ENCODE results near the gene CNTN5. TPM values are rescaled to one million over a fixed set of nuclear protein-coding genes. Genes with fewer than 3 reads are reported as not detected.

Gene CNTN5
- total and polyA plus RNA-seq, 2 donors (not counting 1 experiment from before 2014, with no cell fraction given) = 0.17 TPM; not detected in 1

DNA sequence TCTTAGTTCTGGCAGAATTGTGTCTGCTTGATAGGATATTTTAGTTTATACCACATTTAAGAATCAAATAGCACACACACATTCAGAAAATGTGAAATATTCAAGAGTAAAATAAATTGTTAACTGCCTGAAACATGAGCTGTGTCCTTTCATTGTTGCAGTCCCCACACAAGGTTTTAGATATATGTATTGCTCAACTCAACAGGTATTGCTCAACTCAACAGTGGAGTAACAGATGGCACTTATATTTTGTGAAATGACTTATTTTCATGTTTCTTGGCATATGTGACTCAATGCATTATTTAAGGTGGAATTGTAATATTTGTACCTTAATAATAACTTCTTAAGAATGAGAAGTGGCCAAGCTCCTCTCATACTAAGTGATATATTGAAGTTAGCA, 760.3 kb downstream of the CNTN5 start:
- H3K27ac ChIP-seq (ENCODE audit: insufficient read depth, low read length) = no peak overlapping the region
- H3K9ac ChIP-seq (ENCODE audit: insufficient read depth, low read length) = no peak overlapping the region
- H4K20me1 ChIP-seq (ENCODE audit: control insufficient read depth, extremely low read depth, insufficient read depth, low read length) = no peaks in the 10 kb centered on the region
- H3K4me1 ChIP-seq (ENCODE audit: control insufficient read depth, extremely low read depth, insufficient read depth, low read length) = no peaks in the 10 kb centered on the region
- TF ChIP-seq EZH2 (IDR thresholded peaks at IDR 0.05; ENCODE audit: low read length, missing control alignments) = no peak
- TF ChIP-seq, protein P1, sequence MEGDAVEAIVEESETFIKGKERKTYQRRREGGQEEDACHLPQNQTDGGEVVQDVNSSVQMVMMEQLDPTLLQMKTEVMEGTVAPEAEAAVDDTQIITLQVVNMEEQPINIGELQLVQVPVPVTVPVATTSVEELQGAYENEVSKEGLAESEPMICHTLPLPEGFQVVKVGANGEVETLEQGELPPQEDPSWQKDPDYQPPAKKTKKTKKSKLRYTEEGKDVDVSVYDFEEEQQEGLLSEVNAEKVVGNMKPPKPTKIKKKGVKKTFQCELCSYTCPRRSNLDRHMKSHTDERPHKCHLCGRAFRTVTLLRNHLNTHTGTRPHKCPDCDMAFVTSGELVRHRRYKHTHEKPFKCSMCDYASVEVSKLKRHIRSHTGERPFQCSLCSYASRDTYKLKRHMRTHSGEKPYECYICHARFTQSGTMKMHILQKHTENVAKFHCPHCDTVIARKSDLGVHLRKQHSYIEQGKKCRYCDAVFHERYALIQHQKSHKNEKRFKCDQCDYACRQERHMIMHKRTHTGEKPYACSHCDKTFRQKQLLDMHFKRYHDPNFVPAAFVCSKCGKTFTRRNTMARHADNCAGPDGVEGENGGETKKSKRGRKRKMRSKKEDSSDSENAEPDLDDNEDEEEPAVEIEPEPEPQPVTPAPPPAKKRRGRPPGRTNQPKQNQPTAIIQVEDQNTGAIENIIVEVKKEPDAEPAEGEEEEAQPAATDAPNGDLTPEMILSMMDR (conservative IDR thresholded peaks at IDR 0.05 in 1 of 2, IDR thresholded peaks at IDR 0.05 in 1 of 2; ENCODE audit: low read depth in 1 of 2, low read length in 2 of 2) = no peak
- no peaks in the 10 kb centered on the region for H3K9me3 ChIP-seq (ENCODE audit: control insufficient read depth, insufficient read depth, low read depth, low read length)
- DNase-seq (ENCODE audit: low read depth in 2 of 2) = peak in 1 of 2 donors; percentile 3
- H2AFZ ChIP-seq (ENCODE audit: low read length) = no peak overlapping the region
- no peak overlapping the region for H3K4me3 ChIP-seq (replicated peaks in 1 of 4; ENCODE audit: control extremely low read depth in 1 of 4, insufficient read depth in 1 of 4, low read depth in 3 of 4, low read length in 4 of 4)
- H3K4me2 ChIP-seq (ENCODE audit: extremely low read depth, insufficient read depth, low read length) = no peak overlapping the region
- no peaks in the 10 kb centered on the region for H3K36me3 ChIP-seq (ENCODE audit: control insufficient read depth, insufficient read depth, low read length)
- H3K27me3 ChIP-seq (ENCODE audit: control insufficient read depth, insufficient read depth, low read length) = no peaks in the 10 kb centered on the region
- no peaks in the 10 kb centered on the region for H3K79me2 ChIP-seq (ENCODE audit: control insufficient read depth, insufficient read depth, low read length)

DNA sequence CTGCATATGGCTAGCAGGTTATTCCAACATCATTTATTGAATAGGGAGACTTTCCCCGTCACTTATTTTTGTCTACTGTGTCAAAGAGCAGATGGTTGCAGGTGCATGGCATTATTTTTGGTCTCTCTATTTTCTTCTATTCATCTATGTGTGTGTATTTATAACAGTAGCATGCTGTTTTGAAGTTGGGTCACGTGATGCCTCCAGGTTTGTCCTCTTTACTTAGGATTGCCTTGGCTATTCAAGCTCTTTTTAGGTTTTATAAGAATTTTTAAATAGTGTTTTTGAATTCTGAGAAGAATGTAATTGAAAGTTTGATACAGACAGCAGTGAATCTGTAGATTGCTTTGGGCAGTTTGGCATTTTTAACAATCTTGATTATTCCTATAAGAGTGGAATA, 770.6 kb downstream of the CNTN5 start:
- no peak overlapping the region for H2AFZ ChIP-seq (ENCODE audit: low read length)
- H3K27ac ChIP-seq (ENCODE audit: insufficient read depth, low read length) = no peak overlapping the region
- no peak overlapping the region for H3K4me2 ChIP-seq (ENCODE audit: extremely low read depth, insufficient read depth, low read length)
- DNase-seq (ENCODE audit: low read depth in 2 of 2) = no peak
- H3K9ac ChIP-seq (ENCODE audit: insufficient read depth, low read length) = no peak overlapping the region
- no peaks in the 10 kb centered on the region for H3K79me2 ChIP-seq (ENCODE audit: control insufficient read depth, insufficient read depth, low read length)
- H3K36me3 ChIP-seq (ENCODE audit: control insufficient read depth, insufficient read depth, low read length) = no peaks in the 10 kb centered on the region
- H4K20me1 ChIP-seq (ENCODE audit: control insufficient read depth, extremely low read depth, insufficient read depth, low read length) = no peaks in the 10 kb centered on the region
- no peak for TF ChIP-seq EZH2 (IDR thresholded peaks at IDR 0.05; ENCODE audit: low read length, missing control alignments)
- TF ChIP-seq, protein P1 (conservative IDR thresholded peaks at IDR 0.05 in 1 of 2, IDR thresholded peaks at IDR 0.05 in 1 of 2; ENCODE audit: low read depth in 1 of 2, low read length in 2 of 2) = no peak
- H3K27me3 ChIP-seq (ENCODE audit: control insufficient read depth, insufficient read depth, low read length) = no peaks in the 10 kb centered on the region
- no peaks in the 10 kb centered on the region for H3K4me1 ChIP-seq (ENCODE audit: control insufficient read depth, extremely low read depth, insufficient read depth, low read length)
- no peaks in the 10 kb centered on the region for H3K9me3 ChIP-seq (ENCODE audit: control insufficient read depth, insufficient read depth, low read depth, low read length)
- no peak overlapping the region for H3K4me3 ChIP-seq (replicated peaks in 1 of 4; ENCODE audit: control extremely low read depth in 1 of 4, insufficient read depth in 1 of 4, low read depth in 3 of 4, low read length in 4 of 4)

DNA sequence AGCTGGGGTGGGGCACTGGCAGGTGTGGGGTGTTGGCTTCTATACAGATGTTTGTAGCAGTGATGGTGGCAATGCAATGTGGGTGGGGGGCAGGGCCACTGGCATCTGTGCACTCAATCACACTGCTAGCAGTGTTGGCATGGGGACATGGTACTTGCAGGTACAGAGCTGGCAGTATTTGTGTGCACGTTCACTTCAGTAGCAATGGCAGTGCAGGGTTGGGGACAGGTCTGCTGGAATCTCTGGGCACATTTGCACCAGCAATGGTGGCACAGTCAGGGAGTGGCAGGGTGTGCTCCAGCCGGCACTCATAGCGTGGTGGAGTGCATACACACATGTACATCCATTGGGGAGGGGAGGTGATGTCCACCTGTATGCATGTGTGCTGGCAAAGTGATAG, 775.2 kb downstream of the CNTN5 start:
- Histone ChIP-seq H3K27ac (ENCODE audit: insufficient read depth, low read length) (no peak overlapping the region), H3K9me3 (ENCODE audit: control insufficient read depth, insufficient read depth, low read depth, low read length) (no peaks in the 10 kb centered on the region), H3K4me1 (ENCODE audit: control insufficient read depth, extremely low read depth, insufficient read depth, low read length) (no peaks in the 10 kb centered on the region), H3K4me2 (ENCODE audit: extremely low read depth, insufficient read depth, low read length) (no peak overlapping the region), H2AFZ (ENCODE audit: low read length) (no peak overlapping the region), H4K20me1 (ENCODE audit: control insufficient read depth, extremely low read depth, insufficient read depth, low read length) (no peaks in the 10 kb centered on the region), H3K27me3 (ENCODE audit: control insufficient read depth, insufficient read depth, low read length) (no peaks in the 10 kb centered on the region), H3K79me2 (ENCODE audit: control insufficient read depth, insufficient read depth, low read length) (no peaks in the 10 kb centered on the region), H3K36me3 (ENCODE audit: control insufficient read depth, insufficient read depth, low read length) (no peaks in the 10 kb centered on the region), H3K4me3 (replicated peaks in 1 of 4; ENCODE audit: control extremely low read depth in 1 of 4, insufficient read depth in 1 of 4, low read depth in 3 of 4, low read length in 4 of 4) (no peak overlapping the region), H3K9ac (ENCODE audit: insufficient read depth, low read length) (no peak overlapping the region)
- TF ChIP-seq, protein P1 (conservative IDR thresholded peaks at IDR 0.05 in 1 of 2, IDR thresholded peaks at IDR 0.05 in 1 of 2; ENCODE audit: low read depth in 1 of 2, low read length in 2 of 2) = no peak
- no peak for TF ChIP-seq EZH2 (IDR thresholded peaks at IDR 0.05; ENCODE audit: low read length, missing control alignments)
- DNase-seq (ENCODE audit: low read depth in 2 of 2) = no peak
